A549 (cell line): ENCODE measurements around the gene TLCD4. TPM values are rescaled to one million over a fixed set of nuclear protein-coding genes. Genes with fewer than 3 reads are reported as not detected.

ENCODE experiments used
- ATAC-seq, 2 experiments: fragments of 200-7000 bp in 1 of 2; fragments of >200 bp in 1 of 2; cut with Nextera tagmentation in 1 of 2; cut with Tn5 transposase in 1 of 2; 3 replicates each; pipeline versions ENCODE4 v1.8.0 to v1.9.1; 2018 to 2020; ENCODE audit warnings: mild to moderate bottlenecking in 1 of 2, moderate library complexity in 1 of 2
- CTCF ChIA-PET: fragments of 300-600 bp; sonication (Branson Sonifier 250); formaldehyde crosslinking; extraction: SDS; loops from one replicate; lab custom pipeline; 2021; ENCODE audit warnings: antibody characterized with exemption, inconsistent platforms; lab: Yijun Ruan, JAX
- POLR2A ChIA-PET: fragments of 350-600 bp; formaldehyde crosslinking; extraction: SDS; loops from one replicate; lab custom pipeline; 2021; ENCODE audit warnings: antibody characterized with exemption, inconsistent platforms; lab: Yijun Ruan, JAX
- DNase-seq, 2 experiments: peaks; one replicate each; pipeline versions ENCODE4 v3.0.0 to v3.0.0-alpha.2; 2011 to 2016; ENCODE audit warnings: low read depth in 1 of 2, low spot score in 1 of 2
- FAIRE-seq: peaks from 2 replicates; lab custom pipeline; 2011; peaks lifted over from hg19 to GRCh38; lab: Jason Lieb, UNC
- H3K27ac ChIP-seq, 2 experiments: fragments of >200 bp; sonication (Bioruptor Twin); formaldehyde crosslinking; 3 replicates each; pipeline ENCODE4 v1.5.1; 2016 to 2017
- H3K4me1 ChIP-seq: fragments of >200 bp; sonication (Bioruptor Twin); formaldehyde crosslinking; 3 replicates; pipeline ENCODE4 v1.6.1; 2016
- H3K4me2 ChIP-seq: fragments of >200 bp; sonication (Bioruptor Twin); formaldehyde crosslinking; 3 replicates; pipeline ENCODE4 v1.6.1; 2016
- H3K4me3 ChIP-seq: fragments of >200 bp; sonication (Bioruptor Twin); formaldehyde crosslinking; 3 replicates; pipeline ENCODE4 v1.5.1; 2016
- H3K9me3 ChIP-seq: fragments of >200 bp; sonication (Bioruptor Twin); formaldehyde crosslinking; 3 replicates; pipeline ENCODE4 v1.6.1; 2016
- CBX2 ChIP-seq: fragments of 200-600 bp; sonication (generic); IDR thresholded peaks from 2 replicates; pipeline ENCODE4 v1.6.1; 2016; ENCODE audit warnings: low read depth, mild to moderate bottlenecking, borderline replicate concordance
- EHMT2 ChIP-seq: fragments of 200-600 bp; sonication (generic); IDR thresholded peaks from 2 replicates; pipeline ENCODE4 v1.6.1; 2016; ENCODE audit warnings: antibody characterized with exemption, low read depth, mild to moderate bottlenecking, moderate library complexity
- EP300 ChIP-seq, 2 experiments: fragments of >200 bp; sonication (Bioruptor Twin); formaldehyde crosslinking; IDR thresholded peaks; 2 replicates in 1 of 2; 3 replicates in 1 of 2; pipeline ENCODE4 v1.6.1; 2016 to 2017
- FOSB ChIP-seq: fragments of 250-450 bp; sonication (Bioruptor Pico); IDR thresholded peaks from 2 replicates; pipeline ENCODE4 v1.5.0; 2020; ENCODE audit warnings: mild to moderate bottlenecking, moderate library complexity
- HDAC2 ChIP-seq: fragments of 200-600 bp; sonication (generic); IDR thresholded peaks from 2 replicates; pipeline ENCODE4 v1.6.1; 2016
- HEYL ChIP-seq: fragments of 250-450 bp; sonication (Bioruptor Pico); IDR thresholded peaks from 2 replicates; pipeline ENCODE4 v1.8.0; 2021; ENCODE audit warnings: mild to moderate bottlenecking, moderate library complexity
- HOXB13 ChIP-seq: fragments of 250-450 bp; sonication (Bioruptor Pico); IDR thresholded peaks from 2 replicates; pipeline ENCODE4 v1.5.0; 2020; ENCODE audit warnings: low read depth, mild to moderate bottlenecking, moderate library complexity
- MAFK ChIP-seq: fragments of 450-650 bp; IDR thresholded peaks from 2 replicates; pipeline ENCODE4 v1.6.1; 2014; ENCODE audit not compliant: partially characterized antibody
- MYC ChIP-seq: IDR thresholded peaks from 2 replicates; pipeline ENCODE4 v1.6.1; 2012; ENCODE audit warnings: mild to moderate bottlenecking, inconsistent platforms, low read length, improper control_type of control experiment, borderline replicate concordance
- PHF8 ChIP-seq: fragments of 200-600 bp; sonication (generic); IDR thresholded peaks from 2 replicates; pipeline ENCODE4 v1.6.1; 2016; ENCODE audit warnings: low read depth, mild to moderate bottlenecking, antibody characterized with exemption, moderate library complexity, borderline replicate concordance
- POLR2AphosphoS2 ChIP-seq: conservative IDR thresholded peaks from 2 replicates; pipeline ENCODE4 v1.6.1; 2012; ENCODE audit warnings: low read length, improper control_type of control experiment, inconsistent platforms
- RCOR1 ChIP-seq: fragments of 150-350 bp; IDR thresholded peaks from 2 replicates; pipeline ENCODE4 v1.6.1; 2014; ENCODE audit warnings: antibody characterized with exemption, low read length, low read depth
- RFX5 ChIP-seq: fragments of 450-650 bp; IDR thresholded peaks from 2 replicates; pipeline ENCODE4 v1.7.1; 2014; ENCODE audit warnings: antibody characterized with exemption, mild to moderate bottlenecking, moderate library complexity
- TFCP2L1 ChIP-seq: fragments of 250-450 bp; sonication (Bioruptor Pico); IDR thresholded peaks from 2 replicates; pipeline ENCODE4 v1.5.0; 2021; ENCODE audit warnings: mild to moderate bottlenecking
- TP53 ChIP-seq: fragments of 250-450 bp; sonication (Bioruptor Pico); IDR thresholded peaks from 2 replicates; pipeline ENCODE4 v1.5.0; 2021; ENCODE audit warnings: mild to moderate bottlenecking, moderate library complexity
- ZC3H11A ChIP-seq: fragments of 450-650 bp; IDR thresholded peaks from 2 replicates; pipeline ENCODE4 v1.6.1; 2014; ENCODE audit warnings: antibody characterized with exemption, mild to moderate bottlenecking
- WGBS: methylation state at CpG from one replicate; pipeline ENCODE4 v1.1.6; 2017; ENCODE audit errors: missing lambda C conversion rate; 5-methylcytosine and 5-hydroxymethylcytosine counted together
- polyA plus RNA-seq, 4 experiments: library from polyadenylated mRNA; depleted of rRNA in 3 of 4; stranded (reverse); fragments of >200 nt; fragmentation: RNase III in 1 of 4; extraction: RNeasy Plus Mini Kit Qiagen cat#74134 plus additional on column Dnase treatment in 1 of 4; gene quantifications; 2 replicates in 3 of 4; 3 replicates in 1 of 4; pipeline ENCODE4 v1.2.3, GENCODE V29; 2011 to 2017
- TF ChIP-seq, protein P1 (sequence below): IDR thresholded peaks from 2 replicates; pipeline ENCODE4 v1.6.1; 2012; ENCODE audit warnings: low read depth, borderline replicate concordance
- TF ChIP-seq, protein P2 (sequence below): fragments of 250-450 bp; sonication (Bioruptor Pico); IDR thresholded peaks from 2 replicates; pipeline ENCODE4 v1.5.0; 2021; ENCODE audit warnings: mild to moderate bottlenecking, moderate library complexity, borderline replicate concordance
- TF ChIP-seq, protein P3 (sequence below): fragments of 150-350 bp; IDR thresholded peaks from 2 replicates; pipeline ENCODE4 v1.6.1; 2014; ENCODE audit warnings: low read depth, mild to moderate bottlenecking, low read length
- TF ChIP-seq, protein P4 (sequence below): fragments of 200-600 bp; sonication (generic); IDR thresholded peaks from 2 replicates; pipeline ENCODE4 v1.6.1; 2016; ENCODE audit warnings: antibody characterized with exemption, mild to moderate bottlenecking, moderate library complexity
- TF ChIP-seq, protein P5 (sequence below): IDR thresholded peaks from 2 replicates; pipeline ENCODE4 v1.6.1; 2012
- TF ChIP-seq, protein P6 (sequence below): fragments of >200 bp; sonication (Bioruptor Twin); formaldehyde crosslinking; IDR thresholded peaks from 3 replicates; pipeline ENCODE4 v1.5.1; 2016
- TF ChIP-seq, protein P7 (sequence below): fragments of >200 bp; sonication (Bioruptor Twin); formaldehyde crosslinking; IDR thresholded peaks from 2 replicates; pipeline ENCODE4 v1.6.1; 2016

The TLCD4 gene
- polyA plus RNA-seq, 2 of the 4 experiments (the other 2 are of a cell fraction), result 14.2 to 24.1 TPM

DNA sequence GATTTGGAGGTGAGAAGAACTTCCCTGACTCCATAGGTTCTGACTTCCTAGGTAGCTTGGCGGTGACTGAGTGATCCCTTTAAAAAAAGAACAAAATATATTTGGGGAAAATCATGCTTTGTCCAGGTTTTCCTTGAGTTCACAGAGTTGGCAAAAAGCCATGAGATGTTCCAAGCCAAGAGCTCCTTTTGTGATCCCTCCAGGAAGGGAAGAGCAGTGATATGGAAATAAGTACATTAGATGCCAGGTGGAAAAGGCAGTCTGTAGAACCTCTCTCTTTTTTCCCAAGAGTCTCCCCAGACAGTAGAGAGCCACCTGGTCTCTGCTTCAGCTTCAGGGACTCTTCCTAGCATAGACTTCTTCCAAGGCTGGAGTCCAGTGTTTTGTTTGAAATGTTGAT lies 10.2 kb downstream of the TLCD4 start:
- POLR2A ChIA-PET, result interaction anchor here (1.4 kb wide), 1 partner anchor 10 kb away, joined by 3 read pairs; the partner anchor contains the start of gene TLCD4
- CTCF ChIA-PET, result interaction anchor here (0.9 to 2.2 kb wide), 3 partner anchors 9 to 102 kb away, joined by 3 to 6 read pairs (median 5); partner anchors contain the start of gene TLCD4
- no peaks in the 10 kb centered on the region for H3K9me3 ChIP-seq
- 100% methylated on average over 1 of the region's 1 CpG for WGBS
- H3K4me2 ChIP-seq, result no peak overlapping the region
- no peak overlapping the region for H3K27ac ChIP-seq
- no peak for FAIRE-seq
- H3K4me3 ChIP-seq, result no peak overlapping the region
- DNase-seq, result no peak
- no peak for ATAC-seq
- TF ChIP-seq RFX5 (no peak), MAFK (no peak)
- peaks cover 19% of the 10 kb centered on the region; the same call in 2 of the 3 replicates for H3K4me1 ChIP-seq

DNA sequence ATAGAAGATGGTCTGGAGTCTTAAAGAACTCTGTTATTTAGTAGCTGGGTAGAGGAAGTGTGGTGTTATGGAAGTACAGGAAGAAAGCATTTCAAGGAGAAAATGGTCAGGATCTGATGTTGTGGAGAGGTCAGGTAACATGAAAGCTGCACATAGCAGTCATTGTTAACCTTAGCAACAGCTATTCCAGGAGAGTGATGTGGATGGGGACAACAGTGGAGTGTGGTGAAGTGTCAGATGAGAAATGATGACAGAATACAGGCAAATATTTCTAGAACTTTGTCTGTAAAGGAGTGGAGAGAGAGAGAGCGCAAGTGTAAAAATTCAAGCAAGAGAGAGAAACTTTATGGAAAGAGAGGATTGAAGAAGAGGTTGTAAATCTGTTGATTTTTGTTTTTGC lies 15.6 kb downstream of the TLCD4 start:
- CTCF ChIA-PET, result interaction anchor here (1.9 kb wide), 1 partner anchor 101 kb away, joined by 6 read pairs; the partner anchor contains the start of gene RWDD3
- 89% methylated on average over 1 of the region's 1 CpG for WGBS
- FAIRE-seq (no peak), DNase-seq (no peak), ATAC-seq (no peak)
- POLR2A ChIA-PET, result no interaction called here
- TF ChIP-seq, protein P1, sequence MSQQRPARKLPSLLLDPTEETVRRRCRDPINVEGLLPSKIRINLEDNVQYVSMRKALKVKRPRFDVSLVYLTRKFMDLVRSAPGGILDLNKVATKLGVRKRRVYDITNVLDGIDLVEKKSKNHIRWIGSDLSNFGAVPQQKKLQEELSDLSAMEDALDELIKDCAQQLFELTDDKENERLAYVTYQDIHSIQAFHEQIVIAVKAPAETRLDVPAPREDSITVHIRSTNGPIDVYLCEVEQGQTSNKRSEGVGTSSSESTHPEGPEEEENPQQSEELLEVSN, result no peak
- no peak for TF ChIP-seq TP53
- TF ChIP-seq PHF8, result no peak
- no peak for TF ChIP-seq POLR2AphosphoS2
- TF ChIP-seq, protein P2, sequence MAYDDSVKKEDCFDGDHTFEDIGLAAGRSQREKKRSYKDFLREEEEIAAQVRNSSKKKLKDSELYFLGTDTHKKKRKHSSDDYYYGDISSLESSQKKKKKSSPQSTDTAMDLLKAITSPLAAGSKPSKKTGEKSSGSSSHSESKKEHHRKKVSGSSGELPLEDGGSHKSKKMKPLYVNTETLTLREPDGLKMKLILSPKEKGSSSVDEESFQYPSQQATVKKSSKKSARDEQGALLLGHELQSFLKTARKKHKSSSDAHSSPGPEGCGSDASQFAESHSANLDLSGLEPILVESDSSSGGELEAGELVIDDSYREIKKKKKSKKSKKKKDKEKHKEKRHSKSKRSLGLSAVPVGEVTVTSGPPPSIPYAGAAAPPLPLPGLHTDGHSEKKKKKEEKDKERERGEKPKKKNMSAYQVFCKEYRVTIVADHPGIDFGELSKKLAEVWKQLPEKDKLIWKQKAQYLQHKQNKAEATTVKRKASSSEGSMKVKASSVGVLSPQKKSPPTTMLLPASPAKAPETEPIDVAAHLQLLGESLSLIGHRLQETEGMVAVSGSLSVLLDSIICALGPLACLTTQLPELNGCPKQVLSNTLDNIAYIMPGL (CRISPR knock-in tag), result no peak
- Histone ChIP-seq H3K27ac (no peak overlapping the region), H3K9me3 (no peaks in the 10 kb centered on the region), H3K4me2 (no peak overlapping the region), H3K4me3 (no peak overlapping the region), H3K4me1 (peaks cover 14% of the 10 kb centered on the region; the same call in 2 of the 3 replicates)

DNA sequence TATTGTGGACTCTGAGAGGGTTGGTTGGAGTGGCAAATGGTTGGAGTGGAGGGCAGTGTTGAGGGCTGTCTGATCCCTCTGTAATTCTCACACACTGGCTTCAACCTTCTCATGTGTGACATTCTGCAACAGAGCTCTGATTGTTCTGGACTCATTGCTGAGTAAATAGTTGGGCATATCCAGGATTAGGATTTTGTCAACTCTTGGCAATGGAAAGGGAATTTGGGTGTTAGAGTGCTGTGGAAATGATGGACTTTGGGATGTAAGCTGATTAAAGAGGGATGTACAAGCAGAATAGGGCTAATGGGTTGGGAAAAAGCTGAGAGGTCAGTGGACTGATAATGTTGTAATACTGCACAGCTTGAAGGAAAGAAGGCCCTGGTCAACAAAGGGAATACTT lies 16.5 kb downstream of the TLCD4 start:
- CTCF ChIA-PET, result no interaction called here
- Histone ChIP-seq H3K4me1 (peaks cover 5% of the 10 kb centered on the region; the same call in 2 of the 3 replicates), H3K4me3 (no peak overlapping the region), H3K9me3 (no peaks in the 10 kb centered on the region), H3K4me2 (no peak overlapping the region), H3K27ac (no peak overlapping the region)
- POLR2A ChIA-PET, result no interaction called here
- DNase-seq, result no peak
- TF ChIP-seq FOSB (CRISPR knock-in tag) (no peak), RCOR1 (no peak), HOXB13 (CRISPR knock-in tag) (no peak), EHMT2 (no peak), TFCP2L1 (no peak), CBX2 (no peak), MYC (no peak), HEYL (CRISPR knock-in tag) (no peak), EP300 (IDR thresholded peaks at IDR 0.05) (no peak), HDAC2 (no peak), ZC3H11A (no peak)
- TF ChIP-seq, protein P3, sequence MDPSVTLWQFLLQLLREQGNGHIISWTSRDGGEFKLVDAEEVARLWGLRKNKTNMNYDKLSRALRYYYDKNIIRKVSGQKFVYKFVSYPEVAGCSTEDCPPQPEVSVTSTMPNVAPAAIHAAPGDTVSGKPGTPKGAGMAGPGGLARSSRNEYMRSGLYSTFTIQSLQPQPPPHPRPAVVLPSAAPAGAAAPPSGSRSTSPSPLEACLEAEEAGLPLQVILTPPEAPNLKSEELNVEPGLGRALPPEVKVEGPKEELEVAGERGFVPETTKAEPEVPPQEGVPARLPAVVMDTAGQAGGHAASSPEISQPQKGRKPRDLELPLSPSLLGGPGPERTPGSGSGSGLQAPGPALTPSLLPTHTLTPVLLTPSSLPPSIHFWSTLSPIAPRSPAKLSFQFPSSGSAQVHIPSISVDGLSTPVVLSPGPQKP, result no peak
- TF ChIP-seq, protein P4, sequence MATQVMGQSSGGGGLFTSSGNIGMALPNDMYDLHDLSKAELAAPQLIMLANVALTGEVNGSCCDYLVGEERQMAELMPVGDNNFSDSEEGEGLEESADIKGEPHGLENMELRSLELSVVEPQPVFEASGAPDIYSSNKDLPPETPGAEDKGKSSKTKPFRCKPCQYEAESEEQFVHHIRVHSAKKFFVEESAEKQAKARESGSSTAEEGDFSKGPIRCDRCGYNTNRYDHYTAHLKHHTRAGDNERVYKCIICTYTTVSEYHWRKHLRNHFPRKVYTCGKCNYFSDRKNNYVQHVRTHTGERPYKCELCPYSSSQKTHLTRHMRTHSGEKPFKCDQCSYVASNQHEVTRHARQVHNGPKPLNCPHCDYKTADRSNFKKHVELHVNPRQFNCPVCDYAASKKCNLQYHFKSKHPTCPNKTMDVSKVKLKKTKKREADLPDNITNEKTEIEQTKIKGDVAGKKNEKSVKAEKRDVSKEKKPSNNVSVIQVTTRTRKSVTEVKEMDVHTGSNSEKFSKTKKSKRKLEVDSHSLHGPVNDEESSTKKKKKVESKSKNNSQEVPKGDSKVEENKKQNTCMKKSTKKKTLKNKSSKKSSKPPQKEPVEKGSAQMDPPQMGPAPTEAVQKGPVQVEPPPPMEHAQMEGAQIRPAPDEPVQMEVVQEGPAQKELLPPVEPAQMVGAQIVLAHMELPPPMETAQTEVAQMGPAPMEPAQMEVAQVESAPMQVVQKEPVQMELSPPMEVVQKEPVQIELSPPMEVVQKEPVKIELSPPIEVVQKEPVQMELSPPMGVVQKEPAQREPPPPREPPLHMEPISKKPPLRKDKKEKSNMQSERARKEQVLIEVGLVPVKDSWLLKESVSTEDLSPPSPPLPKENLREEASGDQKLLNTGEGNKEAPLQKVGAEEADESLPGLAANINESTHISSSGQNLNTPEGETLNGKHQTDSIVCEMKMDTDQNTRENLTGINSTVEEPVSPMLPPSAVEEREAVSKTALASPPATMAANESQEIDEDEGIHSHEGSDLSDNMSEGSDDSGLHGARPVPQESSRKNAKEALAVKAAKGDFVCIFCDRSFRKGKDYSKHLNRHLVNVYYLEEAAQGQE, result no peak
- TF ChIP-seq, protein P5, sequence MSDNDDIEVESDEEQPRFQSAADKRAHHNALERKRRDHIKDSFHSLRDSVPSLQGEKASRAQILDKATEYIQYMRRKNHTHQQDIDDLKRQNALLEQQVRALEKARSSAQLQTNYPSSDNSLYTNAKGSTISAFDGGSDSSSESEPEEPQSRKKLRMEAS, result no peak
- TF ChIP-seq, protein P6, sequence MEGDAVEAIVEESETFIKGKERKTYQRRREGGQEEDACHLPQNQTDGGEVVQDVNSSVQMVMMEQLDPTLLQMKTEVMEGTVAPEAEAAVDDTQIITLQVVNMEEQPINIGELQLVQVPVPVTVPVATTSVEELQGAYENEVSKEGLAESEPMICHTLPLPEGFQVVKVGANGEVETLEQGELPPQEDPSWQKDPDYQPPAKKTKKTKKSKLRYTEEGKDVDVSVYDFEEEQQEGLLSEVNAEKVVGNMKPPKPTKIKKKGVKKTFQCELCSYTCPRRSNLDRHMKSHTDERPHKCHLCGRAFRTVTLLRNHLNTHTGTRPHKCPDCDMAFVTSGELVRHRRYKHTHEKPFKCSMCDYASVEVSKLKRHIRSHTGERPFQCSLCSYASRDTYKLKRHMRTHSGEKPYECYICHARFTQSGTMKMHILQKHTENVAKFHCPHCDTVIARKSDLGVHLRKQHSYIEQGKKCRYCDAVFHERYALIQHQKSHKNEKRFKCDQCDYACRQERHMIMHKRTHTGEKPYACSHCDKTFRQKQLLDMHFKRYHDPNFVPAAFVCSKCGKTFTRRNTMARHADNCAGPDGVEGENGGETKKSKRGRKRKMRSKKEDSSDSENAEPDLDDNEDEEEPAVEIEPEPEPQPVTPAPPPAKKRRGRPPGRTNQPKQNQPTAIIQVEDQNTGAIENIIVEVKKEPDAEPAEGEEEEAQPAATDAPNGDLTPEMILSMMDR, result no peak
- TF ChIP-seq, protein P7, sequence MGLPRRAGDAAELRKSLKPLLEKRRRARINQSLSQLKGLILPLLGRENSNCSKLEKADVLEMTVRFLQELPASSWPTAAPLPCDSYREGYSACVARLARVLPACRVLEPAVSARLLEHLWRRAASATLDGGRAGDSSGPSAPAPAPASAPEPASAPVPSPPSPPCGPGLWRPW, result no peak
- FAIRE-seq, result no peak
- ATAC-seq, result no peak
